Neural cell (in vitro differentiated cells): ENCODE results near the gene GPBAR1. TPM values are rescaled to one million over a fixed set of nuclear protein-coding genes. Genes with fewer than 3 reads are reported as not detected.

Experiments
- H2AFZ ChIP-seq: fragments of 200-600, 300-800 bp; sonication (generic), shearing (Covaris generic); 2 replicates; pipeline ENCODE4 v1.6.0; 2014; ENCODE audit warnings: low read depth, mild to moderate bottlenecking, antibody characterized with exemption, low read length, moderate library complexity
- H3F3A ChIP-seq: fragments of 200-600 bp; shearing (Covaris generic); 2 replicates; pipeline ENCODE4 v1.6.1; 2016; ENCODE audit warnings: mild to moderate bottlenecking, moderate library complexity, mixed read lengths, antibody characterized with exemption, low read length; ENCODE audit not compliant: insufficient read depth, poor library complexity, severe bottlenecking
- H3K27ac ChIP-seq: fragments of 200-600, 300-800 bp; sonication (generic), shearing (Covaris generic); 2 replicates; pipeline ENCODE4 v1.5.1; 2014; ENCODE audit warnings: mild to moderate bottlenecking, low read length, moderate library complexity
- H3K27me3 ChIP-seq: fragments of 300-800, 200-600 bp; sonication (generic), shearing (Covaris generic); 2 replicates; pipeline ENCODE4 v1.6.0; 2014; ENCODE audit warnings: mild to moderate bottlenecking, low read depth, low read length, moderate library complexity; ENCODE audit not compliant: insufficient read depth
- H3K36me3 ChIP-seq: fragments of 300-800, 200-600 bp; sonication (generic), shearing (Covaris generic); 2 replicates; pipeline ENCODE4 v1.5.1; 2014; ENCODE audit warnings: mild to moderate bottlenecking, antibody characterized with exemption, low read length, moderate library complexity; ENCODE audit not compliant: insufficient read depth
- H3K4me2 ChIP-seq: fragments of 300-800, 200-600 bp; sonication (generic), shearing (Covaris generic); 2 replicates; pipeline ENCODE4 v1.6.0; 2014; ENCODE audit warnings: mild to moderate bottlenecking, low read length
- H3K4me3 ChIP-seq: fragments of 300-800, 200-600 bp; sonication (generic), shearing (Covaris generic); 2 replicates; pipeline ENCODE4 v1.5.1; 2014; ENCODE audit warnings: mild to moderate bottlenecking, low read length, moderate library complexity
- H3K79me2 ChIP-seq: fragments of 200-600 bp; shearing (Covaris generic); replicated peaks from 2 replicates; pipeline ENCODE4 v1.6.0; 2014; ENCODE audit warnings: mild to moderate bottlenecking, low read length, moderate library complexity; ENCODE audit not compliant: insufficient read depth
- H3K9ac ChIP-seq: fragments of 300-800, 200-600 bp; sonication (generic), shearing (Covaris generic); 2 replicates; pipeline ENCODE4 v1.6.1; 2016; ENCODE audit warnings: mild to moderate bottlenecking, low read length, mixed read lengths
- H3K9me2 ChIP-seq: fragments of 200-600 bp; shearing (Covaris generic); 2 replicates; pipeline ENCODE4 v1.6.1; 2016; ENCODE audit warnings: mild to moderate bottlenecking, low read length, mixed read lengths; ENCODE audit not compliant: insufficient read depth
- H3K9me3 ChIP-seq: fragments of 200-600, 300-800 bp; sonication (generic), shearing (Covaris generic); 2 replicates; pipeline ENCODE4 v1.6.1; 2016; ENCODE audit warnings: mild to moderate bottlenecking, mixed run types, low read length, moderate library complexity, mixed read lengths
- H4K20me1 ChIP-seq: fragments of 200-600 bp; shearing (Covaris generic); 2 replicates; pipeline ENCODE4 v1.6.1; 2016; ENCODE audit warnings: mild to moderate bottlenecking, mixed run types; ENCODE audit not compliant: insufficient read depth
- EP300 ChIP-seq: fragments of 450-650 bp; conservative IDR thresholded peaks from 2 replicates; pipeline ENCODE4 v1.6.1; 2014; ENCODE audit warnings: antibody characterized with exemption, mild to moderate bottlenecking, moderate library complexity; ENCODE audit not compliant: poor library complexity, severe bottlenecking
- EZH2 ChIP-seq: fragments of 200-600, 300-800 bp; shearing (Covaris generic), sonication (generic); IDR thresholded peaks from 2 replicates; pipeline ENCODE4 v1.6.1; 2014; ENCODE audit warnings: antibody characterized with exemption, low read length, borderline replicate concordance, mild to moderate bottlenecking; ENCODE audit not compliant: insufficient read depth, poor library complexity, severe bottlenecking
- MXI1 ChIP-seq: fragments of 450-650 bp; conservative IDR thresholded peaks from 2 replicates; pipeline ENCODE4 v1.6.1; 2014; ENCODE audit warnings: antibody characterized with exemption, mild to moderate bottlenecking; ENCODE audit not compliant: poor library complexity, severe bottlenecking
- POLR2AphosphoS5 ChIP-seq: IDR thresholded peaks from 2 replicates; pipeline ENCODE4 v1.6.1; 2012
- RAD21 ChIP-seq: fragments of 450-650 bp; conservative IDR thresholded peaks from 2 replicates; pipeline ENCODE4 v1.6.1; 2014; ENCODE audit warnings: antibody characterized with exemption, mild to moderate bottlenecking, moderate library complexity
- SMC3 ChIP-seq: fragments of 450-650 bp; conservative IDR thresholded peaks from 2 replicates; pipeline ENCODE4 v1.6.1; 2014; ENCODE audit warnings: antibody characterized with exemption, mild to moderate bottlenecking, moderate library complexity; ENCODE audit not compliant: poor library complexity
- TAF1 ChIP-seq: IDR thresholded peaks from 2 replicates; pipeline ENCODE4 v1.6.1; 2012; ENCODE audit warnings: low read depth
- polyA plus RNA-seq: library from polyadenylated mRNA; depleted of rRNA; stranded (reverse); fragments of >200 nt; gene quantifications from 2 replicates; pipeline ENCODE4 v1.2.3, GENCODE V29; 2014
- TF ChIP-seq, protein P1 (sequence below): fragments of 450-650 bp; IDR thresholded peaks from 2 replicates; pipeline ENCODE4 v1.5.1; 2014; ENCODE audit warnings: antibody characterized with exemption, mild to moderate bottlenecking, moderate library complexity; ENCODE audit not compliant: poor library complexity, severe bottlenecking
- TF ChIP-seq, protein P2 (sequence below): IDR thresholded peaks from 2 replicates; pipeline ENCODE4 v1.6.1; 2012; ENCODE audit warnings: borderline replicate concordance

The GPBAR1 gene
- polyA plus RNA-seq, 1 donor from 2014 or later: not detected

DNA sequence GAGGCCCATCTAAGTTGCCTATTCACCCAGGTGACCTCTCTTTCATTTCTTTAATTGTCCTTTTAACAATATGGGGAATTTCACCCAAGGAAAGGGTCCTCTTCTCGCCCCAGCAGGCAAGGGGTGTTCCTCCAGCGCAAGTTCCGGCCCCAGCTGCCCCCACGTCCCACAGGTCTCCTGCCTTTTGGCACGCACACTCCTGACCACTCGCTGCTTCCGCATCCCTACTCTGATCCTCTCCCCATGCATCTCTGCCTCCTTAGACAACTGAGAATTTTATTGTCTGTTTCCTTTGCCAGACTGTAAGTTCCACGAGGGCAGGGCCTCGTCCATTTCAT lies 44.5 kb upstream of the GPBAR1 start:
- Histone ChIP-seq H4K20me1 (peaks cover 8% of the 10 kb centered on the region), H3K4me2 (peak overlapping the region; percentile 90), H3K36me3 (no peaks in the 10 kb centered on the region), H3K27me3 (no peaks in the 10 kb centered on the region), H3K9me3 (no peaks in the 10 kb centered on the region), H3K27ac (peak overlapping the region; percentile 99), H3K79me2 (peaks cover 42% of the 10 kb centered on the region), H3F3A (peaks cover 6% of the 10 kb centered on the region), H3K9ac (peak overlapping the region; percentile 95), H3K9me2 (no peaks in the 10 kb centered on the region), H3K4me3 (peak overlapping the region; percentile 86), H2AFZ (peak overlapping the region; percentile 96)
- TF ChIP-seq SMC3 (no peak), MXI1 (no peak), RAD21 (no peak), EZH2 (no peak), POLR2AphosphoS5 (no peak), EP300 (no peak), TAF1 (no peak)
- TF ChIP-seq, protein P1, sequence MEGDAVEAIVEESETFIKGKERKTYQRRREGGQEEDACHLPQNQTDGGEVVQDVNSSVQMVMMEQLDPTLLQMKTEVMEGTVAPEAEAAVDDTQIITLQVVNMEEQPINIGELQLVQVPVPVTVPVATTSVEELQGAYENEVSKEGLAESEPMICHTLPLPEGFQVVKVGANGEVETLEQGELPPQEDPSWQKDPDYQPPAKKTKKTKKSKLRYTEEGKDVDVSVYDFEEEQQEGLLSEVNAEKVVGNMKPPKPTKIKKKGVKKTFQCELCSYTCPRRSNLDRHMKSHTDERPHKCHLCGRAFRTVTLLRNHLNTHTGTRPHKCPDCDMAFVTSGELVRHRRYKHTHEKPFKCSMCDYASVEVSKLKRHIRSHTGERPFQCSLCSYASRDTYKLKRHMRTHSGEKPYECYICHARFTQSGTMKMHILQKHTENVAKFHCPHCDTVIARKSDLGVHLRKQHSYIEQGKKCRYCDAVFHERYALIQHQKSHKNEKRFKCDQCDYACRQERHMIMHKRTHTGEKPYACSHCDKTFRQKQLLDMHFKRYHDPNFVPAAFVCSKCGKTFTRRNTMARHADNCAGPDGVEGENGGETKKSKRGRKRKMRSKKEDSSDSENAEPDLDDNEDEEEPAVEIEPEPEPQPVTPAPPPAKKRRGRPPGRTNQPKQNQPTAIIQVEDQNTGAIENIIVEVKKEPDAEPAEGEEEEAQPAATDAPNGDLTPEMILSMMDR: no peak
- TF ChIP-seq, protein P2, sequence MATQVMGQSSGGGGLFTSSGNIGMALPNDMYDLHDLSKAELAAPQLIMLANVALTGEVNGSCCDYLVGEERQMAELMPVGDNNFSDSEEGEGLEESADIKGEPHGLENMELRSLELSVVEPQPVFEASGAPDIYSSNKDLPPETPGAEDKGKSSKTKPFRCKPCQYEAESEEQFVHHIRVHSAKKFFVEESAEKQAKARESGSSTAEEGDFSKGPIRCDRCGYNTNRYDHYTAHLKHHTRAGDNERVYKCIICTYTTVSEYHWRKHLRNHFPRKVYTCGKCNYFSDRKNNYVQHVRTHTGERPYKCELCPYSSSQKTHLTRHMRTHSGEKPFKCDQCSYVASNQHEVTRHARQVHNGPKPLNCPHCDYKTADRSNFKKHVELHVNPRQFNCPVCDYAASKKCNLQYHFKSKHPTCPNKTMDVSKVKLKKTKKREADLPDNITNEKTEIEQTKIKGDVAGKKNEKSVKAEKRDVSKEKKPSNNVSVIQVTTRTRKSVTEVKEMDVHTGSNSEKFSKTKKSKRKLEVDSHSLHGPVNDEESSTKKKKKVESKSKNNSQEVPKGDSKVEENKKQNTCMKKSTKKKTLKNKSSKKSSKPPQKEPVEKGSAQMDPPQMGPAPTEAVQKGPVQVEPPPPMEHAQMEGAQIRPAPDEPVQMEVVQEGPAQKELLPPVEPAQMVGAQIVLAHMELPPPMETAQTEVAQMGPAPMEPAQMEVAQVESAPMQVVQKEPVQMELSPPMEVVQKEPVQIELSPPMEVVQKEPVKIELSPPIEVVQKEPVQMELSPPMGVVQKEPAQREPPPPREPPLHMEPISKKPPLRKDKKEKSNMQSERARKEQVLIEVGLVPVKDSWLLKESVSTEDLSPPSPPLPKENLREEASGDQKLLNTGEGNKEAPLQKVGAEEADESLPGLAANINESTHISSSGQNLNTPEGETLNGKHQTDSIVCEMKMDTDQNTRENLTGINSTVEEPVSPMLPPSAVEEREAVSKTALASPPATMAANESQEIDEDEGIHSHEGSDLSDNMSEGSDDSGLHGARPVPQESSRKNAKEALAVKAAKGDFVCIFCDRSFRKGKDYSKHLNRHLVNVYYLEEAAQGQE: no peak

DNA sequence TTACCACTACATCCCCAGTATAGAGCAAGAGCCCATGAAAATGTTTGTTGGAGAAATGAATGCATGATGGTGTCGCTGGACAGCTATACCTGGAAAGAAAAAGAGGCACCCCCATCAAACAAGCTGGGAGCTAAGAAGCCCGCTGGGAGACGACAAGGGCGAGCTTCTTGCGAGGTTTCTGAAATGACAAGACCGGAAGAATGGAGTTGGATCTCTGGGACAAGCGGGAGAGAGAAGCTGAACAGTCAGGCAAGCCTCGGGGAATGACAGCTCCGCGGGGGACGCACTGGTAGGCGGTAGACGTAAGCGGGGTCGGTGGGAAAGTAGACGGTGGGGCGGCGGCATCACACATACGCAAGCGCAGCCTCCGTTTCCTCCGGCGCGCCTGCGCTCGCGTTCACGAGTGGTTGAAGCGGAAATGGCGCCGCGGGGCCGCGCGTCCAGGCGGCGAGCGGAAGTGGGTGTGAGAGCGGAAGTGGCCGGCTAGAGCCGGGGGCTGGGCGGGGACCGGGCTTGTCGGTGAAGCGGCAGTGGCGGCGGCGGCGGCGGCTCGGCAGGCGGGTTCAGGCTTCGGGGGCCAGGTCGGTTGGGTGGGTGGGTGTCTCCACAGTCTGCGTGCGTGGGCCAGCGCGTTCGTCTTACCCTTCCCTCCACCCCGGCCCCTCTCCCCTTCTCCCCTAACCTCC lies 44.0 kb upstream of the GPBAR1 start, which contains the start of gene ARPC2:
TSS of gene ARPC2 (plus strand) at position 516 of the 686 bp plus-strand sequence. CDS start 282 bp downstream, outside the sequence.
- Histone ChIP-seq H3K9me3 (no peaks in the 10 kb centered on the region), H3K36me3 (no peaks in the 10 kb centered on the region), H3K27me3 (no peaks in the 10 kb centered on the region), H3K27ac (peak within 1 kb of the TSS; percentile 99), H4K20me1 (peaks cover 8% of the 10 kb centered on the region), H3K79me2 (peaks cover 47% of the 10 kb centered on the region), H3F3A (peaks cover 6% of the 10 kb centered on the region), H3K4me3 (peak within 1 kb of the TSS; percentile 86), H3K9ac (peak within 1 kb of the TSS; percentile 95), H2AFZ (peak within 1 kb of the TSS; percentile 96), H3K4me2 (peak within 1 kb of the TSS; percentile 90), H3K9me2 (no peaks in the 10 kb centered on the region)
- TF ChIP-seq POLR2AphosphoS5: peak; percentile 90
- TF ChIP-seq EZH2: no peak
- TF ChIP-seq, protein P1: no peak
- peak; percentile 8 for TF ChIP-seq MXI1
- TF ChIP-seq SMC3: peak; percentile 15
- TF ChIP-seq, protein P2: peak; percentile 63
- no peak for TF ChIP-seq RAD21
- peak; percentile 81 for TF ChIP-seq EP300
- TF ChIP-seq TAF1: peak; percentile 87
